HAP-1 (cell line): ENCODE measurements around the gene HOXC6.

Source experiments
- DNase-seq, 2 experiments: peaks; one replicate each; pipeline ENCODE4 v3.0.0-alpha.2; 2016 to 2020; ENCODE audit warnings: low spot score in 2 of 2
- H3K27me3 ChIP-seq: fragments of 250-450 bp; sonication (Bioruptor Pico); 2 replicates; pipeline ENCODE4 v1.5.1; 2020; ENCODE audit warnings: low read depth, mild to moderate bottlenecking, moderate library complexity
- H3K36me3 ChIP-seq: fragments of 250-450 bp; sonication (Bioruptor Pico); replicated peaks from 2 replicates; pipeline ENCODE4 v1.5.1; 2020; ENCODE audit warnings: mild to moderate bottlenecking
- H3K4me1 ChIP-seq: fragments of 250-450 bp; sonication (Bioruptor Pico); 2 replicates; pipeline ENCODE4 v1.5.1; 2020; ENCODE audit warnings: mild to moderate bottlenecking
- H3K4me3 ChIP-seq: fragments of 250-450 bp; sonication (Bioruptor Pico); 2 replicates; pipeline ENCODE4 v1.5.1; 2020; ENCODE audit warnings: mild to moderate bottlenecking, moderate library complexity
- H3K9me3 ChIP-seq: fragments of 250-450 bp; sonication (Bioruptor Pico); 2 replicates; pipeline ENCODE4 v1.5.1; 2020; ENCODE audit warnings: mild to moderate bottlenecking, moderate library complexity
- in situ Hi-C: fragments of 300-500 bp; cut with MboI; formaldehyde crosslinking; loops from 3 replicates; pipeline ENCODE4 v1.14.3; 2020; ENCODE audit warnings: low sequenced_read_pairs, inconsistent platforms, mixed read lengths

Gene HOXC6

DNA sequence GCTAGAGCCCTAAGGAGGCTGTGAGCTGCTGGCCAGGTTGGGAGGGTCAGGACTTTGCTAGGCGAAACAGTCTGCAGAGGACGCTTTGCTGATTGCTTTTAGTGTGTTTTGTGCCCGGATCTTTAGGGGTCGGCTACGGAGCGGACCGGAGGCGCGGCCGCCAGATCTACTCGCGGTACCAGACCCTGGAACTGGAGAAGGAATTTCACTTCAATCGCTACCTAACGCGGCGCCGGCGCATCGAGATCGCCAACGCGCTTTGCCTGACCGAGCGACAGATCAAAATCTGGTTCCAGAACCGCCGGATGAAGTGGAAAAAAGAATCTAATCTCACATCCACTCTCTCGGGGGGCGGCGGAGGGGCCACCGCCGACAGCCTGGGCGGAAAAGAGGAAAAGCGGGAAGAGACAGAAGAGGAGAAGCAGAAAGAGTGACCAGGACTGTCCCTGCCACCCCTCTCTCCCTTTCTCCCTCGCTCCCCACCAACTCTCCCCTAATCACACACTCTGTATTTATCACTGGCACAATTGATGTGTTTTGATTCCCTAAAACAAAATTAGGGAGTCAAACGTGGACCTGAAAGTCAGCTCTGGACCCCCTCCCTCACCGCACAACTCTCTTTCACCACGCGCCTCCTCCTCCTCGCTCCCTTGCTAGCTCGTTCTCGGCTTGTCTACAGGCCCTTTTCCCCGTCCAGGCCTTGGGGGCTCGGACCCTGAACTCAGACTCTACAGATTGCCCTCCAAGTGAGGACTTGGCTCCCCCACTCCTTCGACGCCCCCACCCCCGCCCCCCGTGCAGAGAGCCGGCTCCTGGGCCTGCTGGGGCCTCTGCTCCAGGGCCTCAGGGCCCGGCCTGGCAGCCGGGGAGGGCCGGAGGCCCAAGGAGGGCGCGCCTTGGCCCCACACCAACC lies 1.5 kb downstream of the HOXC6 start:
- Histone ChIP-seq H3K36me3 (no peaks in the 10 kb centered on the region), H3K4me3 (no peak overlapping the region), H3K4me1 (peaks cover 17% of the 10 kb centered on the region), H3K9me3 (no peaks in the 10 kb centered on the region), H3K27me3 (peaks cover 8% of the 10 kb centered on the region)
- in situ Hi-C loops, result loop anchor here (5.0 kb wide), 1 partner anchor 163 kb away; no protein-coding TSS in a partner anchor
- DNase-seq, result no peak

DNA sequence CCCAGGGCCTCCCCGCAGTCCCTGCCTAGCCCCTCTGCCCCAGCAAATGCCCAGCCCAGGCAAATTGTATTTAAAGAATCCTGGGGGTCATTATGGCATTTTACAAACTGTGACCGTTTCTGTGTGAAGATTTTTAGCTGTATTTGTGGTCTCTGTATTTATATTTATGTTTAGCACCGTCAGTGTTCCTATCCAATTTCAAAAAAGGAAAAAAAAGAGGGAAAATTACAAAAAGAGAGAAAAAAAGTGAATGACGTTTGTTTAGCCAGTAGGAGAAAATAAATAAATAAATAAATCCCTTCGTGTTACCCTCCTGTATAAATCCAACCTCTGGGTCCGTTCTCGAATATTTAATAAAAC lies 2.2 kb downstream of the HOXC6 start:
- in situ Hi-C loops, result loop anchor here (5.0 kb wide), 1 partner anchor 162 kb away; no protein-coding TSS in a partner anchor

DNA sequence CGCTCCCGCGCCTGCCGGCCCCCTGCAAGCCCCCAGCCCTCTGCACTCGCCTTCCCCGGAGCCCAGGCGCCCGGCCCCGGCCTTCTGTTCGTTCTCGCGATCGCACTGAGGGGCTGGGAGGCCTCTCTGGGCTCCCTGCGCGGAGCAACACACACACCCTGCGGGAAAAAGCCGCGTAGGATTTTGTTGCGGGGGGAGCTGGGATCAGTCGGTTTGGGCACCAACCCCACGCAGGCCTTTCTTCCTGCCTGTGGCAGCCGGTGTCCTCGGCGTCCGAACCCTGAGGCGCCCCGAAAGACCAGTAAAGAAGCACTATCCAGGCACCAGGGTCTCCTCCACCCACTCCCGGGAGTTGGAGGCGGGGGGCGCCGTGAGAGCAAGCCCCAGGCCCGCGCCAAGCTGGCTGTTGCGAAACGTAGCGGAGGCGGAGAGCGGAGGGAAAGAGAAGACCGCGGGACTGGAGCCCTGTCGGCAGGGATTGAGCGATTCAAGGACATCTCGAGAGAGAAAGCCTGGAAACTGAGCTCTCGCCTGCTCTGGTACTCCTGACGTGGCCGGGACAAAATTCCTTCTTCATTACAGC lies 2.7 kb downstream of the HOXC6 start:
- H3K9me3 ChIP-seq, result no peaks in the 10 kb centered on the region
- H3K4me3 ChIP-seq, result no peak overlapping the region
- H3K36me3 ChIP-seq, result no peaks in the 10 kb centered on the region
- in situ Hi-C loops, result loop anchor here (5.0 kb wide), 1 partner anchor 161 kb away; no protein-coding TSS in a partner anchor
- peaks cover 17% of the 10 kb centered on the region for H3K4me1 ChIP-seq
- no peak for DNase-seq
- peaks cover 15% of the 10 kb centered on the region for H3K27me3 ChIP-seq

More for the DNA sequence above, 2.2 kb downstream of the HOXC6 start:
- no peak for DNase-seq
- Histone ChIP-seq H3K27me3 (peaks cover 12% of the 10 kb centered on the region), H3K36me3 (no peaks in the 10 kb centered on the region), H3K4me3 (no peak overlapping the region), H3K4me1 (peaks cover 17% of the 10 kb centered on the region), H3K9me3 (no peaks in the 10 kb centered on the region)

DNA sequence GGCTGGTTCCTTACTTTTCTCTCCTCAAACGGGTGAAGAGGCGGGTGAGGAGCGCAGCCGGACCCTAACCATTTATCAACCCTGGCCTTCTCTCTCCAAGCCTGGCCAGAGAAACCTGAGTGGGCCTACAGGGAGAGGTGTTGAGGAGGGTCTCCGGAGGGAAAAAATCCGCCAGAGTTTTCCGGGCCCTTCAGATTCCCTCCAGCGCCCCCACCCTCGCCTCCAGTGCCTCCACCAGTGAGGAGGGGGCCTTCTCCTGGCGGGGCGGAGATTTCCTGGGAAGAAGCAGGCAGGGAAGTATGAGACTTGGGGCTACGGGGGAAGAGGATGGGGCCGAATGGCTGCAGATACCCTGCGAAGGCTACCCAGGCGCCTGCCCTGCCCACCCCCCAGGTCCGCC lies 3.2 kb downstream of the HOXC6 start:
- DNase-seq, result no peak
- Histone ChIP-seq H3K27me3 (peaks cover 20% of the 10 kb centered on the region), H3K4me3 (no peak overlapping the region), H3K9me3 (no peaks in the 10 kb centered on the region), H3K4me1 (peaks cover 17% of the 10 kb centered on the region), H3K36me3 (no peaks in the 10 kb centered on the region)
- in situ Hi-C loops, result loop anchor here (5.0 kb wide), 1 partner anchor 161 kb away; no protein-coding TSS in a partner anchor

DNA sequence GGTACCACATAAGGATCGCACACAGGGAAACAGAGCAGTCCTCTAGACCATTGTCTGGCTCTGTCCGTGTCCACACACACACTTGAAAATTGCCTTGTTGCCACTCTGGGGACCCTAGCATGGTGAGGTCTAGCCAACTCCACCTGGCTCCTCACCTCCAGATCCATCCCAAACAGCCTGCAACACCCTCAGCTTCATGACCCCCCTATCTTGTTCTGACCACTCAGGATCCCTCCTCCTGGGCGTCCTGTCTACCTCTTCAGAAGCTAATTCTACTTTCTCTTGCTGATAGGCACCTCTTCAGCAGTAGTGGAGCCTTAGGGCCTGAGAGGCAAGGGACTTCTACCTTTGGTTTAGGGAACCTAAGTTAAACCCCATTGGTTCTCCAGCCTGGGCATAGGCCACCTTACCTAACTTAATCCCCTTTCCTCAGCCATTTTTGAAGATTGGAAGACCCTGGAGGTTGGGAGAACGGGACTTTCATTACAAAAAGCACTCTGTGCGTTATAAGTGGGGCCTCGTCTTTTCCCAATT lies 3.9 kb downstream of the HOXC6 start:
- Histone ChIP-seq H3K4me3 (no peak overlapping the region), H3K36me3 (no peaks in the 10 kb centered on the region), H3K9me3 (no peaks in the 10 kb centered on the region), H3K27me3 (peaks cover 27% of the 10 kb centered on the region), H3K4me1 (peaks cover 17% of the 10 kb centered on the region)
- in situ Hi-C loops, result loop anchor here (5.0 kb wide), 1 partner anchor 160 kb away; no protein-coding TSS in a partner anchor
- DNase-seq, result no peak

DNA sequence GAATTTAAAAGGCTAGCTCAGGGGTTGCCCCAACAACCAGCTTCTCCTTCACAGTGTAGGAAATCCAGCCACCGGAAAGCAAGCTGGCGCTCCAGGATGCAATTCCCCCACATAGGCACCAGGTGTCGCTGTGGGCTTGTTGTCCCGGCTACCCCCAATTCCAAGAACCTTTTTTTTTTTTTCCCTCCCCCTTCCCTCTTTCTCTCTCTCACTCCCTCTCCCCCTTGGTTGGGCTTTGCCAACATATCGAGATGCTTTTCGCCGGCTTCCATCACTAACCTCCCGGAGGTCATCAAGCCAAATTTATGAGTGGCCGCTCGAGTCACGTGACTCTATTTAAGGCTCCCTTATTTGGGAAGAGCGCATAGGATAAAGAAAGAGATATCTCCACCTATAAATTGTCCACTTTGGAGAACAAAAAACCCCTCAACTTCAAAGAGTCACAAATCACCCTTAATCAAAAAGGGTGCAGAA lies 4.4 kb downstream of the HOXC6 start, which contains the start of gene HOXC5:
HOXC5 (plus strand) TSS at position 424 of the 474 bp plus-strand sequence. CDS start 73 bp downstream, outside the sequence.
- in situ Hi-C loops, result loop anchor here (5.0 kb wide), 1 partner anchor 160 kb away; no protein-coding TSS in a partner anchor
- H3K4me3 ChIP-seq, result peak within 1 kb of the TSS; percentile 22
- H3K9me3 ChIP-seq, result no peaks in the 10 kb centered on the region
- H3K36me3 ChIP-seq, result no peaks in the 10 kb centered on the region
- H3K4me1 ChIP-seq, result peaks cover 22% of the 10 kb centered on the region
- peaks cover 32% of the 10 kb centered on the region for H3K27me3 ChIP-seq
- peak; percentile 74 to 86 for DNase-seq

DNA sequence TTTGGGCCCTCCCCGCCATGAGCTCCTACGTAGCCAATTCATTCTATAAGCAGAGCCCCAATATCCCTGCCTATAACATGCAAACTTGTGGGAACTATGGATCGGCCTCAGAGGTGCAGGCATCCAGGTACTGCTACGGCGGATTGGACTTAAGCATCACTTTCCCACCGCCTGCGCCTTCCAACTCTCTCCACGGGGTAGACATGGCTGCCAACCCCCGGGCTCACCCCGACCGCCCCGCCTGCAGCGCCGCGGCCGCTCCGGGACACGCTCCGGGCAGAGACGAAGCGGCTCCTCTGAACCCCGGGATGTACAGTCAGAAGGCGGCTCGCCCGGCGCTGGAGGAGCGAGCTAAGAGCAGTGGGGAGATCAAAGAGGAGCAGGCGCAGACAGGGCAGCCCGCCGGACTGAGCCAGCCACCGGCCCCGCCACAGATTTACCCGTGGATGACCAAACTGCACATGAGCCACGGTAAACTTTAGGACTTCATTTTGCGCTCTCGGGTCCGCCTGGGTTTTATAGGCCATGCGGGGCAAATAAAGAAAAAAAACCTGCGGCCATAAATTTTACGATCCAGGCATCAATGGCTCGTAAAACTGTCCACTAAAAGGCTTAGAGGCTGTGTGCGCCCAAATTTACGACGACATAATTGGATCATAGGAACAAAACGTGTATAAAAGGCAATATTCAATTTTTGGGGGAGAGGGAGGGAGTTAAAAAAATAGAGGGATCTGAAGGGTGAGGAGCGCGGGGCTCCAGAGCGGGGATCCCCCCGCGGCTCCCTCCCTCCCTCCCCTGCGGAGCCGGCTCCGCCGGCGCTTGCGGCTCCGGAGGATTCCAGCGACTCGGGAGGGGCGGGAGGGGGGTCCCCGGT lies 5.1 kb downstream of the HOXC6 start:
- no peaks in the 10 kb centered on the region for H3K9me3 ChIP-seq
- peak; percentile 79 to 82 for DNase-seq
- peak overlapping the region; percentile 22 for H3K4me3 ChIP-seq
- peaks cover 39% of the 10 kb centered on the region for H3K27me3 ChIP-seq
- in situ Hi-C loops, result loop anchor here (5.0 kb wide), 1 partner anchor 159 kb away; no protein-coding TSS in a partner anchor
- no peaks in the 10 kb centered on the region for H3K36me3 ChIP-seq
- peaks cover 26% of the 10 kb centered on the region for H3K4me1 ChIP-seq

DNA sequence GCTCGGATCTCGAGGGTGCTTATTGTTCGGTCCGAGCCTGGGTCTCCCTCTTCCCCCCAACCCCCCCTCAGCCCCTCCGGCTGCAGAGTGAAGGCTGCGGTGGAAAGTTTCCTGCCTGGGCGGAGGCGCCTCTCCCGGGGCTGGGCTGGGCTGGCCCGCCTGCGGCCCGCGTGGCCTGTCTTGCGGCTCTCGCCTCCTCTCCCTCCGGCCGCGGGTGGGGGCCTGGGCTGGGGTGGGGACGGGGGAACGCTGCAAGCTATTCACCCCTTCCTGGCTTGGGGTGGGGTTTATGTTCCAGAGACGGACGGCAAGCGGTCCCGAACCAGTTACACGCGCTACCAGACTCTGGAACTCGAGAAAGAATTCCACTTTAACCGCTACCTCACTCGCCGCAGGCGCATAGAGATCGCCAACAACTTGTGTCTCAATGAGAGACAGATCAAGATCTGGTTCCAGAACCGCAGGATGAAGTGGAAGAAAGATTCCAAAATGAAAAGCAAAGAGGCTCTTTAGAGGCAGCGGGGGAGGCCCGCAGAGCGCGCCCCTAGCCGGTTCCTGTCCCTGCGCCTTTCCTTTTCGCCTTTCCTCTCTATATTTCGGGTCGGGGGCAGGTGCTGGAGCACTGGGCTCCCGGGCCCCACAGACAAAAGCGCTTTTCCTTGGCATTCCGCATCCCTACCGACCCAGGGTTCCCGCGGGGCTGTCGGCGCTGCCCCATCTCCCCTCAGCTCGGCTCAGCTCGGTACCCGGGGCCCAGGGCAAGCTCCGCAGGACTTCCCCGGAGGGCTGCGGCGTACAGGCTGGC lies 5.9 kb downstream of the HOXC6 start:
- H3K4me1 ChIP-seq, result peaks cover 22% of the 10 kb centered on the region
- in situ Hi-C loops, result loop anchor here (5.0 kb wide), 1 partner anchor 158 kb away; no protein-coding TSS in a partner anchor
- H3K36me3 ChIP-seq, result no peaks in the 10 kb centered on the region
- peak overlapping the region; percentile 22 for H3K4me3 ChIP-seq
- no peaks in the 10 kb centered on the region for H3K9me3 ChIP-seq
- peaks cover 48% of the 10 kb centered on the region for H3K27me3 ChIP-seq
- peak in 1 of 2 experiments; percentile 62 for DNase-seq

DNA sequence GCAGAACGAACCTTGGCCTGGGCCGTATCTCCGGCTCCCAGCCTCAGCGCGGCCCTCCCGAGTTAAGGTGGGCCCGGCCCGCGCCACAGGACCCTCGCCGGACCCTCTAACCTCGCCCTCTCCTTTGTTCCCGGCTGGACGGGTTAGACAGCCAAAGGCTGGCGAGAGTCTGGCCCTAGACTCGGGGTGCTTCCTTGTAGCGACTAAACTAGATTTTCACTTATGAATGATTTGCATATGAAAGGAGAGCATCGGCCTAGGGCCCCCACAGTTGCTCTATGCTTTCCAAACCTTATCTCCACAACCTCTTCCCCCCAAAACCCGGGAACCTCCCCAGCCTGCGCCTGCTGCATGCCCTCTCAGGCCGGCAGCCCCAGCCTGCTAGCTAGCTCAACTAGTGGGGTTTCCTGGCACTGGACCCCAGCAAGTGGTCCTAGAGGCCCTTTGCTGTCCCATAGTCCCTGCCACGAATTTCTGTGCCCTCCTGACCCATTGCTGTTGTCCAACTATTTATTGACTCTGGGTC lies 6.6 kb downstream of the HOXC6 start:
- H3K27me3 ChIP-seq, result peaks cover 54% of the 10 kb centered on the region
- in situ Hi-C loops, result loop anchor here (5.0 kb wide), 1 partner anchor 157 kb away; no protein-coding TSS in a partner anchor
- peaks cover 22% of the 10 kb centered on the region for H3K4me1 ChIP-seq
- DNase-seq, result no peak
- H3K4me3 ChIP-seq, result no peak overlapping the region
- no peaks in the 10 kb centered on the region for H3K36me3 ChIP-seq
- H3K9me3 ChIP-seq, result no peaks in the 10 kb centered on the region

DNA sequence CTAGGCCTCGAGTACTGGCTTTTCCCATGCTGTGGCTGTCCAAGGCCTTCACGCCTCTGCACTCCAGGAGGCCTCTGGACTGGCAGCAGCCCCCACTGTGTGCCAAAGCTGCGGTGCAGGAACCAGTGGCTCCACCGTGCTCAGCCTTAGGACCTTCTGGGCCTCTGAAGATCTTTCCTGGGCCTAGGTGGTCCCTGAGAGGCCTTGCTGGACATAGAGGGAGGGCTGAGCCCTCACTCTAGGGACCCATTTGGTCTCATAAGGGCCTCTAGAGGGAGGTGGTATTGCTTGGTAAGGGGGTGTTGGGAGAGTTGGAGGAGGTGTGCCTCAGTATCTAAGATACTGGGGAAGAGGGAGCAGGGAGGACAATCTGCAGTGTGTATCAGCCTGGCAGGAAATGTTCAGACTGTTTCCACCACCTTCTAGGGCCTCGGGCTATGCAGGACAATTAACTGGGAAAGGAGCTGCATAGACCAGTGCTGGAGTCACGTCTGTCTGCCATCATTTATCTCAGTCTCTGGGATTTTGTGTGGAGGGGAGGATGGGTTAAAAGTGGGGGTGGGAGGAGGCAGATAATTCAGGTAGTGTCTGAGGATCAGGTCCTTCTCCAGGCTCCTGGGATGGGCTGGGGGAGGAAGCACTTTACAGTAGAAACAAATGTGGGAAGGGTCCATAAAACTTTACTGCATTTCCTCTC lies 7.5 kb downstream of the HOXC6 start:
- H3K9me3 ChIP-seq, result no peaks in the 10 kb centered on the region
- peaks cover 63% of the 10 kb centered on the region for H3K27me3 ChIP-seq
- H3K4me3 ChIP-seq, result no peak overlapping the region
- no peak for DNase-seq
- H3K36me3 ChIP-seq, result no peaks in the 10 kb centered on the region
- peaks cover 22% of the 10 kb centered on the region for H3K4me1 ChIP-seq
- in situ Hi-C loops, result no loop called here

DNA sequence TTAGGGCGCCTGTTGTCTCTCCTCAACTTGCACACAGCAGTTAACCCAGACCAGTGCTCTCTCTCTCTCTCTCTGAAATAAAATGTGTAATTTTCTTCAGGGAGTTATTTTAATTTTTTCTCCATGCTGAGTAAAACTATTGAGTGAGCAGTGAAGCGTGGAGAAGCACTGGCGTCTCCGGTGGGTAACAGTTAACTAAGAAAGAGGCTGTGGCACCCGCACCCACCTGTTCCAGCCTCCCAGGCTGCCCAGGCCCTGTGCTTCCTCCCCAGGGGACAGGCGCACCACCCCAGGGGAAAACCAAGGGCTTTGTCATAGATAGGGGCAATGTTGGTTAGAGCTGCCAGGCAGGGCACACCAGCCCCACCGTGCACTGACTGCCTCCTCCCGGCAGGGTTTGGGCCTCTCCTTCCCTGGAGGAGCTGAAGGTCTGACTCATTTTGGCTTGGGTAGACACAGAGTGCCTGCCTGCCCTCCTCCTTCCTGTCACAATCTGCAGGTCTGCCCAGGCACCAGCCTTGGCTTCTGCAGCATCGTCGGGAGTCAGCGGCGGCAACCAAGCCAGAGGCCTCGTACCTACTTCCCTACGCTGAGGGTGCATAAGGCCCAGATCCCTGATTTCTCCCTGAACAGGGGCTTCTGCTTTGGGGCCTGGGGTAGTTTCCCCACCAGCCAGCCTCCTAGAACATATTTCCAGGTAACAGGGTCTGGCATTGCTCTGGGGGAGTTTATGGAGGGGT lies 8.6 kb downstream of the HOXC6 start:
- Histone ChIP-seq H3K4me3 (no peak overlapping the region), H3K36me3 (no peaks in the 10 kb centered on the region), H3K9me3 (no peaks in the 10 kb centered on the region), H3K27me3 (peaks cover 72% of the 10 kb centered on the region), H3K4me1 (peaks cover 22% of the 10 kb centered on the region)
- DNase-seq, result no peak
- in situ Hi-C loops, result no loop called here
